ENCODE results near the gene PIGX.

DNA sequence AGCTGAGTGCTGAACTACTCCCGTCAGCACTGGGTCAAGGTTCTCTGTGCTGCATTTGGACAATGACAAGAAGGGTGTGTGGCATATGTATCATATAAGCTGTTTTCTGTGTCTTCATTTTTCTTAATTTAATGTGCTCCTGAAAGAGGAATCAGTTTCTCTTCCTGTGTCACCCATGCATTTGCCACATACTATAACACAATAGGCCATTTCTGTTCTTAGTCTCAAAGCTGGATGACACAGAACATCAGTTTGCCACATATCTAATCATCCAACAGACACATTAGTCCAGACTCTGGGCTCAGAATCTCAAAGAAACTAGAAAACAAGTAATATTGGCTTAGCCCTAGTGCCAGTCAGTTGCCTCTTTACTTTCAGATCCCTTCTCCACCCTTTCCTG is 34.2 kb upstream of the PIGX start:
- no peak for TF ChIP-seq CTCF (IDR thresholded peaks at IDR 0.05)
- no peak for TF ChIP-seq EZH2 (IDR thresholded peaks at IDR 0.05; ENCODE audit: borderline replicate concordance, insufficient read depth, low read depth, low read length, poor library complexity, severe bottlenecking)

Measured in B cell (primary cell).